ENCODE measurements around the gene HDAC7.

DNA sequence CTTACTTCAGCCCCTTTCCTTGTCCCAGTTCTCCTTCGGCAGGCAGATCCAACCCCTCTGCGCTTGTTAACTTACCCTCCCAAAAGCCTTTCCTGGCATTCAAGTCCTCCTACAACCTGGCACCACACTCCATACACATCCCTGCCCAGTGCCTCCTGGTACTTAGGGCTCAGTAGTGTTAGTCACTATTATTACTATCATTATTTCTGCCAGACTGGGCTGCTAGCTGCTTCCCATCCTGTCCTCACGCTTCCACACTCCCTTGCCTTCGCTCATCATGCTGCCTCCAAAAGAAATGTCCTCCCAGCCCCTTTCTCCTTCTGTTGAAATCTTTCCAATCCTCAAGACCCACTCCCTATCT, 1.6 kb upstream of the HDAC7 start:
- TF ChIP-seq POLR2A (IDR thresholded peaks at IDR 0.05): no peak
- TF ChIP-seq, protein P1, sequence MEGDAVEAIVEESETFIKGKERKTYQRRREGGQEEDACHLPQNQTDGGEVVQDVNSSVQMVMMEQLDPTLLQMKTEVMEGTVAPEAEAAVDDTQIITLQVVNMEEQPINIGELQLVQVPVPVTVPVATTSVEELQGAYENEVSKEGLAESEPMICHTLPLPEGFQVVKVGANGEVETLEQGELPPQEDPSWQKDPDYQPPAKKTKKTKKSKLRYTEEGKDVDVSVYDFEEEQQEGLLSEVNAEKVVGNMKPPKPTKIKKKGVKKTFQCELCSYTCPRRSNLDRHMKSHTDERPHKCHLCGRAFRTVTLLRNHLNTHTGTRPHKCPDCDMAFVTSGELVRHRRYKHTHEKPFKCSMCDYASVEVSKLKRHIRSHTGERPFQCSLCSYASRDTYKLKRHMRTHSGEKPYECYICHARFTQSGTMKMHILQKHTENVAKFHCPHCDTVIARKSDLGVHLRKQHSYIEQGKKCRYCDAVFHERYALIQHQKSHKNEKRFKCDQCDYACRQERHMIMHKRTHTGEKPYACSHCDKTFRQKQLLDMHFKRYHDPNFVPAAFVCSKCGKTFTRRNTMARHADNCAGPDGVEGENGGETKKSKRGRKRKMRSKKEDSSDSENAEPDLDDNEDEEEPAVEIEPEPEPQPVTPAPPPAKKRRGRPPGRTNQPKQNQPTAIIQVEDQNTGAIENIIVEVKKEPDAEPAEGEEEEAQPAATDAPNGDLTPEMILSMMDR (IDR thresholded peaks at IDR 0.05): no peak
